NB4 (cell line): ENCODE data around the gene GMCL1.

ENCODE experiments used
- CTCF ChIP-seq: IDR thresholded peaks from one replicate; pipeline ENCODE4 v1.5.1; 2012; ENCODE audit warnings: low read depth, low read length
- MYC ChIP-seq: IDR thresholded peaks from 2 replicates; pipeline ENCODE4 v1.6.1; 2011; ENCODE audit warnings: low read depth, low read length
- POLR2A ChIP-seq: IDR thresholded peaks from 2 replicates; pipeline ENCODE4 v1.6.1; 2011; ENCODE audit warnings: mild to moderate bottlenecking; ENCODE audit not compliant: insufficient read length; ENCODE audit errors: extremely low read depth
- TF ChIP-seq, protein P1 (sequence below): IDR thresholded peaks from 2 replicates; pipeline ENCODE4 v1.6.1; 2011; ENCODE audit warnings: low read depth, low read length

DNA sequence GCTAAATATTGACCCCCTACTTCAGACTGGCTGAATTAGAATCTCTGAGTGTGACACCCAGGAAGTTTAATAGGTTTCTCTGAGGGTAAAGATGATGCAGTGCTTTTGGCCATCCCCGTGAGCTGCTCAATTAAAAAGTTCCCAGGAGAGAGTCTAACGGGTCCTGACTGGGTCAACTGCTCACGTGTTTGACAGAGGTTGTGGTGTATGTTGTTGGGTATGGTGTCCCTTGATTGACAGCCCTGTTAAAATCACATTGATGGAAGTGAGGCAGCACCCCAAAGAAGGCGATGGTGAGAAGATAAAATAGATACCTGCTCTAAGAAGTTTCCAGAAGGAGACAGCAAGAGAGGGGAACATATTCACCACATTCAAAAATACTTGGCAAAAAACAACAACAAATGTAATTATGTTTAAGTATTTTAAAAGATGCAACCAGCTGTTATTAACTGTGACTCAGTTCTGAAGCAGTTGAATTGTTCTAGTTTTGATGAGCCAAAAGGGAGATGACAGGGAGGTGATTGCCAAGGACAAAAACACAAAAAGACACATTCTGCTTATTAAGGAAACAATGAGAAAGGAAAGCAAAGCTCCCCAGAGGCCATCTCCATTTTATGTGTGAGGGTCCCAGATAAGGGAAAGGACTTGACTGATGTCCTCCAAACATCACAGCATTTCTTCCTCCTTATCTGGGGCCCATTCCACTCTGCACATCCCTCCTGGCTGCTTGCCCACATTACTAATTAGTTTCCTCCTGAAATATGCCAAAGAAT is 11.5 kb upstream of the GMCL1 start:
- no peak for TF ChIP-seq CTCF
- no peak for TF ChIP-seq POLR2A
- TF ChIP-seq, protein P1, sequence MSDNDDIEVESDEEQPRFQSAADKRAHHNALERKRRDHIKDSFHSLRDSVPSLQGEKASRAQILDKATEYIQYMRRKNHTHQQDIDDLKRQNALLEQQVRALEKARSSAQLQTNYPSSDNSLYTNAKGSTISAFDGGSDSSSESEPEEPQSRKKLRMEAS: no peak
- no peak for TF ChIP-seq MYC
